ENCODE results near the gene PROSER2. TPM values are rescaled to one million over a fixed set of nuclear protein-coding genes. Genes with fewer than 3 reads are reported as not detected.

Gene PROSER2
- total and polyA plus RNA-seq, 2 of the 13 experiments (the other 11 are each of a cell fraction or from before 2014, with no cell fraction given): 6.9 to 7.7 TPM

GRCh38 chr10:11793762-11794479 is 29.2 kb upstream of the PROSER2 start (continued):
- TF ChIP-seq SSRP1 (CRISPR knock-in tag; IDR thresholded peaks at IDR 0.05) (peak; percentile 11; the same call in 1 of the 2 replicates), ZSCAN31 (CRISPR knock-in tag; IDR thresholded peaks at IDR 0.05; ENCODE audit: low read depth) (no peak; the same call in 1 of the 2 replicates), HDAC1 (CRISPR knock-in tag; IDR thresholded peaks at IDR 0.05) (peak; percentile 74), HOXA3 (CRISPR knock-in tag; IDR thresholded peaks at IDR 0.05) (no peak), ZNF501 (CRISPR knock-in tag; IDR thresholded peaks at IDR 0.05) (0 out of 2 replicates have a peak, but pooled peaks have one; percentile 15), ZBTB46 (CRISPR knock-in tag; IDR thresholded peaks at IDR 0.05; ENCODE audit: borderline replicate concordance) (0 out of 2 replicates have a peak, but pooled peaks have one; percentile 61), TCF7 (IDR thresholded peaks at IDR 0.05; ENCODE audit: low read depth) (peak; percentile 20; the same call in 1 of the 2 replicates), ZNF34 (CRISPR knock-in tag; IDR thresholded peaks at IDR 0.05; ENCODE audit: borderline replicate concordance) (0 out of 2 replicates have a peak, but pooled peaks have one; percentile 69), CREB1 (IDR thresholded peaks at IDR 0.05) (no peak), CREB1 (CRISPR knock-in tag; IDR thresholded peaks at IDR 0.05) (peak; percentile 41; the same call in 1 of the 2 replicates), ELF3 (CRISPR knock-in tag; IDR thresholded peaks at IDR 0.05) (peak; percentile 52; the same call in 1 of the 2 replicates), PCBP2 (optimal IDR thresholded peaks at IDR 0.05; ENCODE audit: low read depth, low read length, poor library complexity, severe bottlenecking) (no peak), NR2F1 (CRISPR knock-in tag; IDR thresholded peaks at IDR 0.05) (peak in 1 of 2 experiments; percentile 22; a peak in 2 of 4 replicates), MEIS2 (CRISPR knock-in tag; IDR thresholded peaks at IDR 0.05) (0 out of 2 replicates have a peak, but pooled peaks have one; percentile 27), UBTF (CRISPR knock-in tag; IDR thresholded peaks at IDR 0.05) (peak; percentile 41; the same call in 1 of the 2 replicates)

All from HepG2 (cell line).